GM23338 (cell line): Measurements from ENCODE around the gene ZNFX1. TPM values are rescaled to one million over a fixed set of nuclear protein-coding genes. Genes with fewer than 3 reads are reported as not detected.

Experiments
- ATAC-seq: fragments of 200-7000 bp; cut with Tn5 transposase; 3 replicates; pipeline ENCODE4 v1.9.1; 2020
- DNase-seq: peaks from one replicate; pipeline ENCODE4 v3.0.0-alpha.2; 2015; ENCODE audit warnings: low spot score
- H2AFZ ChIP-seq: fragments of 200-600 bp; sonication (generic); 2 replicates; pipeline ENCODE4 v1.8.0; 2016; ENCODE audit warnings: antibody characterized with exemption, mild to moderate bottlenecking, moderate library complexity
- H3F3A ChIP-seq: fragments of 200-600 bp; sonication (generic); replicated peaks from 2 replicates; pipeline ENCODE4 v1.8.0; 2017; ENCODE audit warnings: antibody characterized with exemption, mixed run types, low read depth
- H3K27ac ChIP-seq: fragments of 200-600 bp; sonication (generic); 2 replicates; pipeline ENCODE4 v1.6.1; 2016; ENCODE audit warnings: low read depth
- H3K27me3 ChIP-seq: fragments of 200-600 bp; sonication (generic); 2 replicates; pipeline ENCODE4 v1.8.0; 2016; ENCODE audit warnings: mild to moderate bottlenecking, mixed run types, moderate library complexity; ENCODE audit not compliant: insufficient read depth
- H3K36me3 ChIP-seq: fragments of 200-600 bp; sonication (generic); 2 replicates; pipeline ENCODE4 v1.8.0; 2016; ENCODE audit warnings: mild to moderate bottlenecking; ENCODE audit not compliant: insufficient read depth
- H3K4me1 ChIP-seq: fragments of 200-600 bp; sonication (generic); 2 replicates; pipeline ENCODE4 v1.8.0; 2016; ENCODE audit warnings: mild to moderate bottlenecking, moderate library complexity; ENCODE audit not compliant: insufficient read depth
- H3K4me2 ChIP-seq: fragments of 200-600 bp; sonication (generic); 2 replicates; pipeline ENCODE4 v1.7.1; 2017; ENCODE audit warnings: mixed run types
- H3K4me3 ChIP-seq: fragments of 200-600 bp; sonication (generic); 2 replicates; pipeline ENCODE4 v1.6.1; 2016; ENCODE audit warnings: mixed run types
- H3K79me2 ChIP-seq: fragments of 200-600 bp; sonication (generic); replicated peaks from 2 replicates; pipeline ENCODE4 v1.8.0; 2017; ENCODE audit warnings: mild to moderate bottlenecking; ENCODE audit not compliant: insufficient read depth
- H3K9me2 ChIP-seq: fragments of 200-600 bp; sonication (generic); 2 replicates; pipeline ENCODE4 v1.8.0; 2017; ENCODE audit not compliant: insufficient read depth
- H4K20me1 ChIP-seq: fragments of 200-600 bp; sonication (generic); replicated peaks from 2 replicates; pipeline ENCODE4 v1.8.0; 2017; ENCODE audit warnings: mild to moderate bottlenecking; ENCODE audit not compliant: insufficient read depth
- H3K27ac Mint-ChIP-seq: 2 replicates; pipeline ENCODE4 v1.8.0; 2020; ENCODE audit warnings: inconsistent platforms, mild to moderate bottlenecking, moderate library complexity, mixed read lengths
- H3K27me3 Mint-ChIP-seq: 3 replicates; pipeline ENCODE4 v1.8.0; 2022; ENCODE audit warnings: low read depth, mild to moderate bottlenecking, moderate library complexity, mixed read lengths, inconsistent platforms; ENCODE audit not compliant: insufficient read depth, poor library complexity
- H3K36me3 Mint-ChIP-seq: 3 replicates; pipeline ENCODE4 v1.8.0; 2021; ENCODE audit warnings: low read depth, mild to moderate bottlenecking, inconsistent platforms, moderate library complexity, mixed read lengths
- H3K4me1 Mint-ChIP-seq: 3 replicates; pipeline ENCODE4 v1.8.0; 2020; ENCODE audit warnings: mild to moderate bottlenecking, inconsistent platforms, mixed read lengths
- H3K4me3 Mint-ChIP-seq: 3 replicates; pipeline ENCODE4 v1.8.0; 2021; ENCODE audit warnings: moderate library complexity, mild to moderate bottlenecking, inconsistent platforms, mixed read lengths
- H3K9me3 Mint-ChIP-seq: 3 replicates; pipeline ENCODE4 v1.8.0; 2020; ENCODE audit warnings: moderate library complexity, mild to moderate bottlenecking, inconsistent platforms, mixed read lengths
- POLR2AphosphoS5 ChIP-seq: IDR thresholded peaks from 2 replicates; pipeline ENCODE4 v1.6.1; 2016; ENCODE audit warnings: antibody characterized with exemption, low read depth
- polyA plus RNA-seq: library from polyadenylated mRNA; unstranded; fragments of >200 nt; fragmentation: Nextera tagmentation; extraction: Ambion mirVana; gene quantifications from 2 replicates; pipeline ENCODE4 v1.2.1, GENCODE V29; 2016
- total RNA-seq: library from RNA; depleted of rRNA; stranded (reverse); fragments of >200 nt; shearing (Covaris generic); gene quantifications from 2 replicates; pipeline ENCODE4 v1.2.3, GENCODE V29; 2014
- TF ChIP-seq, protein P1 (sequence below): IDR thresholded peaks from 2 replicates; pipeline ENCODE4 v1.6.1; 2016; ENCODE audit warnings: antibody characterized with exemption
- TF ChIP-seq, protein P2 (sequence below): fragments of 250-450 bp; sonication (Bioruptor Pico); IDR thresholded peaks from 2 replicates; pipeline ENCODE4 v1.5.0; 2020; ENCODE audit warnings: mild to moderate bottlenecking, moderate library complexity

ZNFX1 gene
- total and polyA plus RNA-seq, 2 experiments from 2014 or later: 6.1 to 12.1 TPM

DNA sequence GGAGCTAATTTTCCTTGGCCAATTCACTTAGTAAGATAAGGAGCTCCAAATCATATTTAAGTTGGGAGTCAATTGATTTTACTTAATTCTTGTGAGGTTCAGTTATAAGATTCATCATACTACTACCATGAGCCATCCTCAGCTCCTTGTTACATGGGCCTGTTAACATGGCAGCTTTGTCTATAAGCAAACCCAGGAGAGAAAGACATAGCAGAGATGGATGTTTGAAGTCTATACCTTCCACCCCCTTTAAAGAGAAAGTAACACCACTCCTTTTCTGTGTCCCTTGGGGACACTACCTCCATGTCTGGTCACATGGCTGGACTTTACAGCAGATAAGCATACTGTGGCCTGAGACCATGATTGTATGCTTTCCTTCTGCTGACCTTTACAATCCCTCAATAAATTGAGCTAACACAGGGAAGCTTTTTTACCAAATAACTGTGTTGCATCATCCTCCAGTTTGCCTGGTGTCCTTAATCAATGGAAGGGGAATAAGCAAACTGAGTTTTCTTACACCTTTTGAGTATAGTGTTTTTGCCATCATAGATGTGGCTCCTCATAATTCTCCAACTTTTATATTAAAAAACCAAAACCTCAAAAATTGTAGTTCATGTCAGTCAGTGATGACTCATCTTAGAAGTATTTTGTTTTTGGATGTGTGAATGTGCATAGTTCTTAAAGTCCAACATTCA is 9.8 kb upstream of the ZNFX1 start:
- H3K4me1 Mint-ChIP-seq: peaks cover 65% of the 10 kb centered on the region
- Histone ChIP-seq H3K9me2 (no peaks in the 10 kb centered on the region), H3K36me3 (peaks cover 70% of the 10 kb centered on the region), H3K79me2 (peaks cover 50% of the 10 kb centered on the region), H3K27me3 (no peaks in the 10 kb centered on the region), H3K4me1 (peaks cover 33% of the 10 kb centered on the region), H4K20me1 (peaks cover 51% of the 10 kb centered on the region), H3K27ac (peak overlapping the region; percentile 93), H3F3A (peaks cover 93% of the 10 kb centered on the region), H3K4me2 (no peak overlapping the region), H3K4me3 (no peak overlapping the region), H2AFZ (no peak overlapping the region)
- peaks cover 63% of the 10 kb centered on the region for H3K27me3 Mint-ChIP-seq
- H3K4me3 Mint-ChIP-seq: peak overlapping the region; percentile 100; the same call in 1 of the 3 replicates
- H3K36me3 Mint-ChIP-seq: peaks cover 93% of the 10 kb centered on the region
- peaks cover 34% of the 10 kb centered on the region for H3K9me3 Mint-ChIP-seq
- ATAC-seq (no peak), DNase-seq (no peak)
- TF ChIP-seq, protein P1, sequence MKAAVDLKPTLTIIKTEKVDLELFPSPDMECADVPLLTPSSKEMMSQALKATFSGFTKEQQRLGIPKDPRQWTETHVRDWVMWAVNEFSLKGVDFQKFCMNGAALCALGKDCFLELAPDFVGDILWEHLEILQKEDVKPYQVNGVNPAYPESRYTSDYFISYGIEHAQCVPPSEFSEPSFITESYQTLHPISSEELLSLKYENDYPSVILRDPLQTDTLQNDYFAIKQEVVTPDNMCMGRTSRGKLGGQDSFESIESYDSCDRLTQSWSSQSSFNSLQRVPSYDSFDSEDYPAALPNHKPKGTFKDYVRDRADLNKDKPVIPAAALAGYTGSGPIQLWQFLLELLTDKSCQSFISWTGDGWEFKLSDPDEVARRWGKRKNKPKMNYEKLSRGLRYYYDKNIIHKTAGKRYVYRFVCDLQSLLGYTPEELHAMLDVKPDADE: no peak
- TF ChIP-seq, protein P2, sequence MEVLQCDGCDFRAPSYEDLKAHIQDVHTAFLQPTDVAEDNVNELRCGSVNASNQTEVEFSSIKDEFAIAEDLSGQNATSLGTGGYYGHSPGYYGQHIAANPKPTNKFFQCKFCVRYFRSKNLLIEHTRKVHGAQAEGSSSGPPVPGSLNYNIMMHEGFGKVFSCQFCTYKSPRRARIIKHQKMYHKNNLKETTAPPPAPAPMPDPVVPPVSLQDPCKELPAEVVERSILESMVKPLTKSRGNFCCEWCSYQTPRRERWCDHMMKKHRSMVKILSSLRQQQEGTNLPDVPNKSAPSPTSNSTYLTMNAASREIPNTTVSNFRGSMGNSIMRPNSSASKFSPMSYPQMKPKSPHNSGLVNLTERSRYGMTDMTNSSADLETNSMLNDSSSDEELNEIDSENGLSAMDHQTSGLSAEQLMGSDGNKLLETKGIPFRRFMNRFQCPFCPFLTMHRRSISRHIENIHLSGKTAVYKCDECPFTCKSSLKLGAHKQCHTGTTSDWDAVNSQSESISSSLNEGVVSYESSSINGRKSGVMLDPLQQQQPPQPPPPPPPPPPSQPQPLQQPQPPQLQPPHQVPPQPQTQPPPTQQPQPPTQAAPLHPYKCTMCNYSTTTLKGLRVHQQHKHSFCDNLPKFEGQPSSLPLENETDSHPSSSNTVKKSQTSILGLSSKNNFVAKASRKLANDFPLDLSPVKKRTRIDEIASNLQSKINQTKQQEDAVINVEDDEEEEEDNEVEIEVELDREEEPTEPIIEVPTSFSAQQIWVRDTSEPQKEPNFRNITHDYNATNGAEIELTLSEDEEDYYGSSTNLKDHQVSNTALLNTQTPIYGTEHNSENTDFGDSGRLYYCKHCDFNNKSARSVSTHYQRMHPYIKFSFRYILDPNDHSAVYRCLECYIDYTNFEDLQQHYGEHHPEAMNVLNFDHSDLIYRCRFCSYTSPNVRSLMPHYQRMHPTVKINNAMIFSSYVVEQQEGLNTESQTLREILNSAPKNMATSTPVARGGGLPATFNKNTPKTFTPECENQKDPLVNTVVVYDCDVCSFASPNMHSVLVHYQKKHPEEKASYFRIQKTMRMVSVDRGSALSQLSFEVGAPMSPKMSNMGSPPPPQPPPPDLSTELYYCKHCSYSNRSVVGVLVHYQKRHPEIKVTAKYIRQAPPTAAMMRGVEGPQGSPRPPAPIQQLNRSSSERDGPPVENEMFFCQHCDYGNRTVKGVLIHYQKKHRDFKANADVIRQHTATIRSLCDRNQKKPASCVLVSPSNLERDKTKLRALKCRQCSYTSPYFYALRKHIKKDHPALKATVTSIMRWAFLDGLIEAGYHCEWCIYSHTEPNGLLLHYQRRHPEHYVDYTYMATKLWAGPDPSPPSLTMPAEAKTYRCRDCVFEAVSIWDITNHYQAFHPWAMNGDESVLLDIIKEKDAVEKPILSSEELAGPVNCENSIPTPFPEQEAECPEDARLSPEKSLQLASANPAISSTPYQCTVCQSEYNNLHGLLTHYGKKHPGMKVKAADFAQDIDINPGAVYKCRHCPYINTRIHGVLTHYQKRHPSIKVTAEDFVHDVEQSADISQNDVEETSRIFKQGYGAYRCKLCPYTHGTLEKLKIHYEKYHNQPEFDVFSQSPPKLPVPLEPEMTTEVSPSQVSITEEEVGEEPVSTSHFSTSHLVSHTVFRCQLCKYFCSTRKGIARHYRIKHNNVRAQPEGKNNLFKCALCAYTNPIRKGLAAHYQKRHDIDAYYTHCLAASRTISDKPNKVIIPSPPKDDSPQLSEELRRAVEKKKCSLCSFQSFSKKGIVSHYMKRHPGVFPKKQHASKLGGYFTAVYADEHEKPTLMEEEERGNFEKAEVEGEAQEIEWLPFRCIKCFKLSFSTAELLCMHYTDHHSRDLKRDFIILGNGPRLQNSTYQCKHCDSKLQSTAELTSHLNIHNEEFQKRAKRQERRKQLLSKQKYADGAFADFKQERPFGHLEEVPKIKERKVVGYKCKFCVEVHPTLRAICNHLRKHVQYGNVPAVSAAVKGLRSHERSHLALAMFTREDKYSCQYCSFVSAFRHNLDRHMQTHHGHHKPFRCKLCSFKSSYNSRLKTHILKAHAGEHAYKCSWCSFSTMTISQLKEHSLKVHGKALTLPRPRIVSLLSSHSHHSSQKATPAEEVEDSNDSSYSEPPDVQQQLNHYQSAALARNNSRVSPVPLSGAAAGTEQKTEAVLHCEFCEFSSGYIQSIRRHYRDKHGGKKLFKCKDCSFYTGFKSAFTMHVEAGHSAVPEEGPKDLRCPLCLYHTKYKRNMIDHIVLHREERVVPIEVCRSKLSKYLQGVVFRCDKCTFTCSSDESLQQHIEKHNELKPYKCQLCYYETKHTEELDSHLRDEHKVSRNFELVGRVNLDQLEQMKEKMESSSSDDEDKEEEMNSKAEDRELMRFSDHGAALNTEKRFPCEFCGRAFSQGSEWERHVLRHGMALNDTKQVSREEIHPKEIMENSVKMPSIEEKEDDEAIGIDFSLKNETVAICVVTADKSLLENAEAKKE: no peak
- peak; percentile 31 for TF ChIP-seq POLR2AphosphoS5
- peak overlapping the region; percentile 83 for H3K27ac Mint-ChIP-seq
